ENCODE results near the gene FAM53B.
A peak's percentile ranks its signal among the peaks of the same experiment; 100 is the strongest.

FAM53B gene

DNA sequence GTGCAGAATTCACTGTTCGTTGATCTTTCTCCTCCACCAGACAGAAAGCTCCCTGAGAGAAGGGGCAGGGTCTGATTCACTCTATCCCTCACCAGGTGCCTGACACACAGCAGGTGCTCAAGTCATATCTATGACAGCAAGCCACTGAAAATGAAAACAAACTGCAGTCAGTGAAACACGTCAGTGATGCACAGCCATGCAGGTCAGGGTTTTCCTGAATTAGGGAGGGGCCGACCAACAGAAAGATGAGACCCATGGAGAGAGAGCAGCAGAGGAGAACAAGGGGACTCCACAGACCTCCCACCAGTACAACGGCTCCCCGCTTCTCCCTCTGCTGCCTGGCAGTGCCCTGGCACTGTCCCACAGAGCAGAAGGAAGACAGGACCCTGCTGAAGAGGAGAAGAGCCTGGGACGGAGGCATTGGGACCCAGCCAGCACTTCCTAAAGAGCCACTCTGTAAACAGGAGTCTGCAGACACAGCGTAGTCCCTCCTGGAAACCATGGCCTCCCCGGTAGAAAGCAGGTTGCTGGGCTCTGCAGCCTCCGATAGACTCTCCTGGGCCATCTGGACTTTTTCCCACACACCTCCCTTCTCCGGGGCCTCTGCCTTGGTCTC is 50.3 kb downstream of the FAM53B start:
- H3K4me3 Mint-ChIP-seq = no peak overlapping the region
- H3K36me3 Mint-ChIP-seq (ENCODE audit: low read depth) = peaks cover 67% of the 10 kb centered on the region

GRCh38 chr10:124693396-124693795 is 50.8 kb downstream of the FAM53B start:
- Mint-ChIP-seq H3K27me3 (no peaks in the 10 kb centered on the region), H3K4me3 (no peak overlapping the region), H3K9me3 (no peaks in the 10 kb centered on the region), H3K27ac (peak overlapping the region; percentile 31), H3K36me3 (ENCODE audit: low read depth) (peaks cover 62% of the 10 kb centered on the region), H3K4me1 (ENCODE audit: low read depth) (peaks cover 89% of the 10 kb centered on the region)
- DNase-seq = no peak

More for the DNA sequence above, 50.3 kb downstream of the FAM53B start:
- no peak for DNase-seq
- no peaks in the 10 kb centered on the region for H3K27me3 Mint-ChIP-seq
- peak overlapping the region; percentile 42 for H3K27ac Mint-ChIP-seq
- H3K4me1 Mint-ChIP-seq (ENCODE audit: low read depth) = peaks cover 89% of the 10 kb centered on the region
- H3K9me3 Mint-ChIP-seq = no peaks in the 10 kb centered on the region

GRCh38 chr10:124692100-124692446 is 52.1 kb downstream of the FAM53B start:
- peaks cover 89% of the 10 kb centered on the region for H3K4me1 Mint-ChIP-seq (ENCODE audit: low read depth)

GRCh38 chr10:124691421-124692099 is 52.6 kb downstream of the FAM53B start:
- H3K9me3 Mint-ChIP-seq = no peaks in the 10 kb centered on the region
- no peak overlapping the region for H3K27ac Mint-ChIP-seq
- no peaks in the 10 kb centered on the region for H3K27me3 Mint-ChIP-seq
- H3K4me3 Mint-ChIP-seq = no peak overlapping the region
- H3K4me1 Mint-ChIP-seq (ENCODE audit: low read depth) = peaks cover 89% of the 10 kb centered on the region
- no peak for DNase-seq
- peaks cover 67% of the 10 kb centered on the region for H3K36me3 Mint-ChIP-seq (ENCODE audit: low read depth)

More at GRCh38 chr10:124692100-124692446, 52.1 kb downstream of the FAM53B start:
- Mint-ChIP-seq H3K4me3 (no peak overlapping the region), H3K27me3 (no peaks in the 10 kb centered on the region), H3K9me3 (no peaks in the 10 kb centered on the region), H3K27ac (no peak overlapping the region), H3K36me3 (ENCODE audit: low read depth) (peaks cover 66% of the 10 kb centered on the region)
- DNase-seq = no peak

- H3K4me3 Mint-ChIP-seq = no peak overlapping the region
- H3K27ac Mint-ChIP-seq = peak overlapping the region; percentile 13
These were observed 53.2 kb downstream of the FAM53B start for GRCh38 chr10:124691002-124691401.

DNA sequence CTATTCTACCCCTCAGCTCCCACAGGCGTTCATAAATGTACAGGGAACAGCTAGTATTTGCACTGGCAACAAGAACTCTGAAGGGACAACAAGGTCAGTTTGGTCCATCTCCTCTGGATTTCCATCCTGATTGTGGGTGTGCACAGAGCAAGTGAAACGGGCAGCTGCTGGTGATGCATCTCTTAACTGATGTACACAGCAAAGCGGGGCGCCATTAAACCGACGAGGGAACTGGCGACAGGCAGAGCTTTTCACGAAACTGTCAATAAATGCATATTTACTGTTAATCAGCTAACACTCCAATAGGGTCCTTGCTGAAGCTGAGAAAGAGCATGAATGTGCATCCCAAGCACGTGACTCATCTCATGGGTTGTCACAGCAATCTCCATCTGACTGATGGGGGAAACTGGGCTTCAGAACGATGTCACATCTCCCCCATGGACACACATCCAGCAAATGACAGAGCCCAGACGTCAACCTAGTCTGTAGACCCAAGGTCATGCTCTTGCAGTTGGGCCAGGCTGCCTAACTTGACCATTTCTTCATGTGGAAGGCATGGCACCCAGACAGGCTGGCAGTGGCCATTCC is 54.2 kb downstream of the FAM53B start:
- H3K9me3 Mint-ChIP-seq = no peaks in the 10 kb centered on the region
- DNase-seq = no peak
- peaks cover 89% of the 10 kb centered on the region for H3K4me1 Mint-ChIP-seq (ENCODE audit: low read depth)
- peak overlapping the region; percentile 33 for H3K4me3 Mint-ChIP-seq
- no peaks in the 10 kb centered on the region for H3K27me3 Mint-ChIP-seq
- peaks cover 63% of the 10 kb centered on the region for H3K36me3 Mint-ChIP-seq (ENCODE audit: low read depth)
- peak overlapping the region; percentile 91 for H3K27ac Mint-ChIP-seq

More at GRCh38 chr10:124691002-124691401, 53.2 kb downstream of the FAM53B start:
- DNase-seq = no peak
- Mint-ChIP-seq H3K9me3 (no peaks in the 10 kb centered on the region), H3K27me3 (no peaks in the 10 kb centered on the region), H3K4me1 (ENCODE audit: low read depth) (peaks cover 89% of the 10 kb centered on the region), H3K36me3 (ENCODE audit: low read depth) (peaks cover 67% of the 10 kb centered on the region)

DNA sequence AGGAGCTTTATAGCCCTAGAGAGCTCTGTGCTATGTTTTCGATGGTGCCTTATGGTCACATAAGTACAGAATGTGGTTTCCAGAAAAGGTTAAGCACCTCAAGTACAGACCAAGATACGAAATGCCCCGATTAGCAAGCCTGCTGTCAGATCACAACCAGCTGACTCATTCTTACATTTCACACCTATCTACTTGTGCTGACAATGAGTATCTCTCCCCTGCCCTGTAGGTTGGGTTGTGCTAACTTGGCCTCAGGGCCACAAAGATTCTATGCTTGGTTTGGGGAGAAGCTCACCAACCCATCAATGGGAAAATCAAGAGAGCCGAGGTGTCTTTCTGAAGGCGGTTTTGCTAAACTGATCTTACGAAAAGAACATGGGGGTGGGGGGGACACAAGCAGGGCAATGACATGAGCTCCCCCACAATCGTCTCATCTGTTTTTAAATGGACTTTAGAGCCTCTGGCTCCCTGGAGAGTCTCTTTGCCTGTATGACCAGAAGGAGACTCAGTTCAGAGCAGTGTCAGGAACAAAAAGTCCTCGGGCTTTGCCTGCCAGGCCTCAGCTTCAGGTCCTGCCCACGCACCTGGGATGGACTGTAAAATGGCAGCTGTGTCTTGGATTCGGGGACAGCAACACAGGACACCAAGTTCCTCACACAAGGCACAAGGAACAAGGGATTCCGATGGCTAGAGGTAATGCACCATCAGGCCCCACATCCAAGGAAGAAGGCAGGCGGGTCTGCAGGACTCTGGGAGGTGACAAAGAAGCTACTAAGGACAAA is 55.1 kb downstream of the FAM53B start:
- H3K36me3 Mint-ChIP-seq (ENCODE audit: low read depth) = peaks cover 58% of the 10 kb centered on the region
- H3K27ac Mint-ChIP-seq = peak overlapping the region; percentile 91
- DNase-seq = peak; percentile 64
- H3K4me3 Mint-ChIP-seq = peak overlapping the region; percentile 46
- no peaks in the 10 kb centered on the region for H3K27me3 Mint-ChIP-seq
- peaks cover 88% of the 10 kb centered on the region for H3K4me1 Mint-ChIP-seq (ENCODE audit: low read depth)
- H3K9me3 Mint-ChIP-seq = no peaks in the 10 kb centered on the region

DNA sequence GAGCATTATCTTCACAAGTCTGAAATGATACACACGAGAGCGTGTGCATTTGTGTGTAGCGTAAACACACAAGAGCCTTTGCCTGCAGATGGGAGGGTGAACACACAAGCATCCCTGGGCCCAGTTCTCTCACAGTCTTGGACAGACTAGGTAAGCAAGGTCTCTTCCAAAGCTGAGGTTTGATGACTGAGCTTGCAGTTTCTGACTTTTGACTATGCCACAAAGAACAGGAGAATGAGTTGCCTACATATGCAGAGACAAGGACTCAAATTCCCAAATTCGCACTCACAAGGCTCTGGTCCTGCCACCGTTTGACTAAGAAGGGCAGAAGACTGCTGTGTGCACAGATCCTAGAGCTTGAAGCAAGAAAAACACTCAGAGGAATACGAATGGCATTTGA is 55.8 kb downstream of the FAM53B start:
- Mint-ChIP-seq H3K4me1 (ENCODE audit: low read depth) (peaks cover 88% of the 10 kb centered on the region), H3K4me3 (no peak overlapping the region), H3K9me3 (no peaks in the 10 kb centered on the region), H3K36me3 (ENCODE audit: low read depth) (peaks cover 58% of the 10 kb centered on the region), H3K27me3 (no peaks in the 10 kb centered on the region), H3K27ac (peak overlapping the region; percentile 91)
- DNase-seq = no peak

- DNase-seq = no peak
- no peaks in the 10 kb centered on the region for H3K27me3 Mint-ChIP-seq
- H3K4me1 Mint-ChIP-seq (ENCODE audit: low read depth) = peaks cover 87% of the 10 kb centered on the region
- peaks cover 59% of the 10 kb centered on the region for H3K36me3 Mint-ChIP-seq (ENCODE audit: low read depth)
- no peak overlapping the region for H3K4me3 Mint-ChIP-seq
- H3K27ac Mint-ChIP-seq = peak overlapping the region; percentile 3
- no peaks in the 10 kb centered on the region for H3K9me3 Mint-ChIP-seq
These were observed 57.3 kb downstream of the FAM53B start for GRCh38 chr10:124686707-124687376.

GRCh38 chr10:124685261-124685660 is 58.9 kb downstream of the FAM53B start:
- no peak for DNase-seq
- Mint-ChIP-seq H3K36me3 (ENCODE audit: low read depth) (peaks cover 68% of the 10 kb centered on the region), H3K27me3 (no peaks in the 10 kb centered on the region), H3K4me1 (ENCODE audit: low read depth) (peaks cover 81% of the 10 kb centered on the region), H3K4me3 (no peak overlapping the region), H3K9me3 (no peaks in the 10 kb centered on the region), H3K27ac (no peak overlapping the region)

GRCh38 chr10:124683814-124684213 is 60.4 kb downstream of the FAM53B start:
- Mint-ChIP-seq H3K4me3 (no peak overlapping the region), H3K27ac (no peak overlapping the region), H3K27me3 (no peaks in the 10 kb centered on the region), H3K9me3 (no peaks in the 10 kb centered on the region), H3K4me1 (ENCODE audit: low read depth) (peaks cover 81% of the 10 kb centered on the region), H3K36me3 (ENCODE audit: low read depth) (peaks cover 67% of the 10 kb centered on the region)
- DNase-seq = no peak

DNA sequence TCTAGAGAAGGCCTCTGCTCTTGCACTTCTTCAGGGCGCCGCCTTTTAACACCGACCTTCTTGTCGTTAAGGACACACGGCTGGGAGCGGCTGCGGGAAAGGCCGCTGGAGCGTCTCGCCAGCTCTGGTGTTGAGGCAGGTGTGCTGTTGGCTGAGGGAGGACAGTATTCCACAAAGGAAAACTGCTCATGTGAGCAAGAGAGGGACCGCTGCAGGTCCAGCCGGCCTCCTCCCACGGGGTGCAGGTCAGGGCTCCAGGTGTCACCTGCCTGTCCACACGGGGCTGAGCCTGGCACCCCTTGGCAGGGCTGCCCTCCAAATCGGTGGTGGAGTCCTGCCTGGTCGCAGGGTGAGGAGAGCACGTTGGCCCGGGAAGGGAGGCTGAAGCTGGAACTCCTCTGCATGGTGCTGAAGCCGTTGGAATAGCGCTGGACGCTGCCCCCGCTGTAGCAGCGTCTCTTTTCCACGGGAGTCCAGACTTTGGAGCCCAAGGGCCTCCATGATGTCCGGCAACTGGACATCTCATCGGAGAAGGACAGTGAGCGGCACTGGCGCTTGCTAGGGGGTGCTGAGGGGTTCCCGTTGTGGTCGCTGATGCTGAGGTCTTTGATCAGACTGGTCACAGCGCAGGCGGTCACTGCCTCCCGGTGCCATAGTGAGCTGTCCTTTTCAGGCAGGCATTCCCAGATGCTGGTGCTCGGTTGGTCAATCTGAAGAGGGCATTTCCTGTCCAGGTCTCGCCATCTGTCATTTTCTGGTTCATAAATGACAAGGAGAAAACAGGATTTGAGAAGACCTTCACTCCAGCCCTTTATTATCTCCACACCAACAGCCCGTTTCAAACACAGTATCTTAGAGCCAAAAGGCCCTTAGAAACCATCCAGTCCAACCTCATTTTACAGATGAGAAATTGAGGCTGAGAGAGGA is 62.3 kb downstream of the FAM53B start:
- H3K4me3 Mint-ChIP-seq = no peak overlapping the region
- H3K36me3 Mint-ChIP-seq (ENCODE audit: low read depth) = peaks cover 68% of the 10 kb centered on the region
- no peaks in the 10 kb centered on the region for H3K27me3 Mint-ChIP-seq
- DNase-seq = no peak
- H3K27ac Mint-ChIP-seq = no peak overlapping the region
- H3K4me1 Mint-ChIP-seq (ENCODE audit: low read depth) = peaks cover 81% of the 10 kb centered on the region
- no peaks in the 10 kb centered on the region for H3K9me3 Mint-ChIP-seq

- Mint-ChIP-seq H3K27ac (no peak overlapping the region), H3K36me3 (ENCODE audit: low read depth) (peaks cover 67% of the 10 kb centered on the region), H3K4me3 (no peak overlapping the region), H3K9me3 (no peaks in the 10 kb centered on the region), H3K27me3 (no peaks in the 10 kb centered on the region), H3K4me1 (ENCODE audit: low read depth) (peaks cover 81% of the 10 kb centered on the region)
- no peak for DNase-seq
These were observed 63.1 kb downstream of the FAM53B start for GRCh38 chr10:124681091-124681490.

Measured in activated T-cell treated with anti-CD3 and anti-CD28 coated beads, Interleukin-2, amount 50 U/mL, for 24 hours (primary cell).